GM12878 (cell line): Measurements from ENCODE around the gene LYPD6. TPM values are rescaled to one million over a fixed set of nuclear protein-coding genes. Genes with fewer than 3 reads are reported as not detected.

Source experiments
- ATAC-seq: fragments of 200-7000 bp; cut with Tn5 transposase; 3 replicates; pipeline ENCODE4 v1.9.1; 2020; ENCODE audit warnings: mild to moderate bottlenecking, moderate library complexity
- BruUV-seq: library from RNA; stranded (reverse); fragments of 400-500 nt; replicated peaks from 2 replicates; lab custom pipeline; 2021; lab: Mats Ljungman, UMichigan
- CTCF ChIA-PET: fragments of 300-600 bp; sonication (Branson Sonifier 250); formaldehyde crosslinking; extraction: SDS; loops from one replicate; lab custom pipeline; 2021; ENCODE audit warnings: inconsistent platforms; lab: Yijun Ruan, JAX
- POLR2A ChIA-PET: fragments of 350-600 bp; formaldehyde crosslinking; extraction: SDS; loops from one replicate; lab custom pipeline; 2021; ENCODE audit warnings: inconsistent platforms; lab: Charles Lee
- RAD21 ChIA-PET: fragments of 300-600 bp; sonication (Branson Sonifier 250); formaldehyde crosslinking; loops from one replicate; lab custom pipeline; 2023; ENCODE audit warnings: antibody characterized with exemption; ENCODE audit not compliant: unreplicated experiment; lab: Charles Lee
- SMC1A ChIA-PET: fragments of 300-600 bp; sonication (Branson Sonifier 250); formaldehyde crosslinking; loops from one replicate; lab custom pipeline; 2023; ENCODE audit not compliant: unreplicated experiment, uncharacterized antibody; lab: Charles Lee
- DNase-seq: peaks from one replicate; pipeline ENCODE4 v3.0.0-alpha.2; 2011; ENCODE audit warnings: low read depth, low spot score
- FAIRE-seq: peaks from 3 replicates; lab custom pipeline; 2011; peaks lifted over from hg19 to GRCh38; lab: Jason Lieb, UNC
- H2AFZ ChIP-seq: 2 replicates; pipeline ENCODE4 v1.6.0; 2011; ENCODE audit warnings: low read depth, low read length, control low read depth; ENCODE audit not compliant: control insufficient read depth
- H3K27ac ChIP-seq: 2 replicates; pipeline ENCODE4 v1.5.1; 2011; ENCODE audit warnings: control low read depth; ENCODE audit not compliant: control insufficient read depth, insufficient read depth
- H3K27me3 ChIP-seq, 2 experiments: replicated peaks in 1 of 2; 2 replicates each; pipeline versions ENCODE4 v1.6.0 to v1.6.1; 2011; ENCODE audit warnings: low read length in 1 of 2; ENCODE audit not compliant: control insufficient read depth in 2 of 2, insufficient read depth in 2 of 2
- H3K36me3 ChIP-seq, 2 experiments: 2 replicates each; pipeline ENCODE4 v1.5.1; 2011; ENCODE audit warnings: low read length in 1 of 2; ENCODE audit not compliant: control insufficient read depth in 2 of 2, insufficient read depth in 2 of 2
- H3K4me1 ChIP-seq: 2 replicates; pipeline ENCODE4 v1.6.1; 2011; ENCODE audit warnings: mild to moderate bottlenecking, low read length, moderate library complexity, mixed read lengths; ENCODE audit not compliant: control insufficient read depth, insufficient read depth
- H3K4me2 ChIP-seq: 2 replicates; pipeline ENCODE4 v1.6.0; 2011; ENCODE audit warnings: control low read depth; ENCODE audit not compliant: control insufficient read depth, insufficient read depth
- H3K4me3 ChIP-seq: fragments of 200-600 bp; sonication (generic); 2 replicates; pipeline ENCODE4 v1.5.1; 2016
- H3K79me2 ChIP-seq: 2 replicates; pipeline ENCODE4 v1.6.0; 2011; ENCODE audit warnings: low read length; ENCODE audit not compliant: control insufficient read depth, insufficient read depth
- H3K9ac ChIP-seq: 2 replicates; pipeline ENCODE4 v1.8.0; 2011; ENCODE audit warnings: low read length, control low read depth, mixed read lengths; ENCODE audit not compliant: control insufficient read depth, insufficient read depth
- H3K9me3 ChIP-seq: replicated peaks from 3 replicates; pipeline ENCODE4 v1.5.1; 2011; ENCODE audit warnings: mild to moderate bottlenecking, low read length; ENCODE audit not compliant: control insufficient read depth, insufficient read depth
- H4K20me1 ChIP-seq: 2 replicates; pipeline ENCODE4 v1.6.0; 2011; ENCODE audit not compliant: control insufficient read depth, insufficient read depth
- CHD2 ChIP-seq: IDR thresholded peaks from 2 replicates; pipeline ENCODE4 v1.6.1; 2011; ENCODE audit warnings: low read depth, low read length, improper control_type of control experiment, borderline replicate concordance
- JUNB ChIP-seq: IDR thresholded peaks from 2 replicates; pipeline ENCODE4 v1.6.1; 2016; ENCODE audit warnings: antibody characterized with exemption, mild to moderate bottlenecking
- NR2C2 ChIP-seq: IDR thresholded peaks from 2 replicates; pipeline ENCODE4 v1.6.1; 2011; ENCODE audit warnings: borderline replicate concordance, low read depth; ENCODE audit not compliant: control insufficient read depth, insufficient read length
- SP1 ChIP-seq: IDR thresholded peaks from one replicate; pipeline ENCODE4 v1.6.1; 2011; ENCODE audit warnings: low read depth, low read length
- SUPT20H ChIP-seq: IDR thresholded peaks from 2 replicates; pipeline ENCODE4 v1.6.1; 2011; ENCODE audit warnings: low read depth, mild to moderate bottlenecking, low read length, moderate library complexity, borderline replicate concordance; ENCODE audit not compliant: control insufficient read depth
- ZNF274 ChIP-seq: IDR thresholded peaks from one replicate; pipeline ENCODE4 v1.8.0; 2011; ENCODE audit not compliant: insufficient read length, insufficient read depth
- WGBS: methylation state at CpG from one replicate; pipeline ENCODE4 v1.1.6; 2016; ENCODE audit warnings: low lambda C conversion rate; ENCODE audit not compliant: insufficient replicate concordance, insufficient coverage; ENCODE audit errors: missing lambda C conversion rate; 5-methylcytosine and 5-hydroxymethylcytosine counted together
- in situ Hi-C: fragments of 300-500 bp; cut with MboI; formaldehyde crosslinking; loops from 9 replicates; pipeline ENCODE4 v1.14.3; 2018; ENCODE audit warnings: mixed read lengths
- intact Hi-C: fragments of 100-400 bp; cut with micrococcal nuclease; formaldehyde crosslinking; loops from one replicate; pipeline ENCODE4 v1.14.2; 2022; ENCODE audit not compliant: unreplicated experiment
- polyA plus RNA-seq, 11 experiments: library from polyadenylated mRNA; depleted of rRNA in 4 of 11; unstranded in 6 of 11; stranded (reverse) in 5 of 11; fragments of >200 nt; fragmentation: Nextera tagmentation in 4 of 11; fragmentation: Illumina TruSeq in 1 of 11; extraction: Ambion mirVana in 4 of 11; extraction: Trizol in 1 of 11; gene quantifications; 1 replicate in 1 of 11; 2 replicates in 10 of 11; pipeline versions ENCODE4 v1.2.1 to v1.2.3, GENCODE V29; 2011 to 2016; ENCODE audit warnings: inconsistent platforms in 2 of 11, missing spikeins in 2 of 11, low read depth in 1 of 11
- total RNA-seq, 4 experiments: library from RNA; depleted of rRNA in 3 of 4; stranded (reverse); fragments of >200 nt in 3 of 4; fragmentation: Illumina TruSeq in 1 of 4; extraction: Trizol in 1 of 4; gene quantifications; 2 replicates each; pipeline versions ENCODE4 v1.2.1 to v1.2.3, GENCODE V29; 2013 to 2021
- TF ChIP-seq, protein P1 (sequence below): fragments of 450-650 bp; IDR thresholded peaks from 2 replicates; pipeline ENCODE4 v1.6.1; 2018; ENCODE audit warnings: borderline replicate concordance, mild to moderate bottlenecking; ENCODE audit not compliant: partially characterized antibody
- TF ChIP-seq, protein P2 (sequence below): IDR thresholded peaks from 2 replicates; pipeline ENCODE4 v1.6.1; 2011; ENCODE audit warnings: borderline replicate concordance, low read depth, mild to moderate bottlenecking, moderate library complexity, low read length; ENCODE audit not compliant: insufficient read depth, poor library complexity, severe bottlenecking

LYPD6 gene
- total and polyA plus RNA-seq, 10 of the 15 experiments (the other 5 are each of a cell fraction or from before 2014, with no cell fraction given) = not detected

DNA sequence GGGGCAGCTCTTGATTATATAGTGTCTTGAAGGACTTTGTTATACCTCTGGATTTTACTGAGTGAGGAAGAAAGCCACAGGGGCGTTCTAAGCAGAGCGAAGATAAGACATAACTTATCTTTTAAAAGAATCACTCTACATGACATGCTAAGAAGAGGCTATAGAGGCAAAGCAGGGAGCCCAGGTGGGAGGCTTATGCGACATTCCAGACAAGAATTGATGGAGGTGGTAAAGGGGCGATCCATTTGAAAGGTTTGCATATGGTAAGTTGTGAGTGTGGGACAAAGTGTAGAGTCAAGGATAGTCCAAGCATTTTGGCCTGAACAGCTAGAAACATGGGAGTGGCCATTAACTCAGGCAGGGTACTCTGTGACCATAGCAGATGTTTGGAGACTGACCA, 49.8 kb downstream of the LYPD6 start (continued):
- TF ChIP-seq, protein P1, sequence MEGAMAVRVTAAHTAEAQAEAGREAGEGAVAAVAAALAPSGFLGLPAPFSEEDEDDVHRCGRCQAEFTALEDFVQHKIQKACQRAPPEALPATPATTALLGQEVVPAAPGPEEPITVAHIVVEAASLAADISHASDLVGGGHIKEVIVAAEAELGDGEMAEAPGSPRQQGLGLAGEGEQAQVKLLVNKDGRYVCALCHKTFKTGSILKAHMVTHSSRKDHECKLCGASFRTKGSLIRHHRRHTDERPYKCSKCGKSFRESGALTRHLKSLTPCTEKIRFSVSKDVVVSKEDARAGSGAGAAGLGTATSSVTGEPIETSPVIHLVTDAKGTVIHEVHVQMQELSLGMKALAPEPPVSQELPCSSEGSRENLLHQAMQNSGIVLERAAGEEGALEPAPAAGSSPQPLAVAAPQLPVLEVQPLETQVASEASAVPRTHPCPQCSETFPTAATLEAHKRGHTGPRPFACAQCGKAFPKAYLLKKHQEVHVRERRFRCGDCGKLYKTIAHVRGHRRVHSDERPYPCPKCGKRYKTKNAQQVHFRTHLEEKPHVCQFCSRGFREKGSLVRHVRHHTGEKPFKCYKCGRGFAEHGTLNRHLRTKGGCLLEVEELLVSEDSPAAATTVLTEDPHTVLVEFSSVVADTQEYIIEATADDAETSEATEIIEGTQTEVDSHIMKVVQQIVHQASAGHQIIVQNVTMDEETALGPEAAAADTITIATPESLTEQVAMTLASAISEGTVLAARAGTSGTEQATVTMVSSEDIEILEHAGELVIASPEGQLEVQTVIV = no peak
- no peak for TF ChIP-seq SUPT20H
- TF ChIP-seq ZNF274 = no peak
- no peak for TF ChIP-seq NR2C2

DNA sequence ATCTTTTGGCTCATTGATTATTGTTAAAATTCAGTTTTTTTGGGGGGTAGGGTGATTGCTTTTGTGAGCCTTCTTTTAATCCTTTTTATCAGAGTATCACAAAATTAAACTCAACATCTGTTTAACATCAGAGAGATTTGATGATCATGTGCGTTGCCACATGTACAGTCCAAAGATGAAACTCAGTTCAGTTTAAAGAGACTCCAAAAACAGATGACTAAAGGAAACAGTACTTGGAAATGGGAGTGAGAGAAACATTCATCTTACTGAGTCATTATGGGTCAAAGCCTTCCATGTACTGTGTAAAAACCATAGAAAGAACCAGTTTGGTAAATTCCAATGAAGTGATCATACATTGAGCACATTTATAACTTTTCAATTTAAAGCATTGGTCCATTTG, 53.0 kb downstream of the LYPD6 start:
- no peak for DNase-seq
- Histone ChIP-seq H3K27ac (no peak overlapping the region), H2AFZ (no peak overlapping the region), H3K9me3 (no peaks in the 10 kb centered on the region), H3K4me2 (no peak overlapping the region), H3K36me3 (no peaks in the 10 kb centered on the region), H3K9ac (no peak overlapping the region), H3K27me3 (no peaks in the 10 kb centered on the region), H4K20me1 (no peaks in the 10 kb centered on the region), H3K79me2 (no peaks in the 10 kb centered on the region), H3K4me3 (no peak overlapping the region), H3K4me1 (no peaks in the 10 kb centered on the region)
- 0% methylated on average over 1 of the region's 1 CpG for WGBS
- TF ChIP-seq JUNB (no peak), SP1 (no peak), CHD2 (no peak)
- TF ChIP-seq, protein P2, sequence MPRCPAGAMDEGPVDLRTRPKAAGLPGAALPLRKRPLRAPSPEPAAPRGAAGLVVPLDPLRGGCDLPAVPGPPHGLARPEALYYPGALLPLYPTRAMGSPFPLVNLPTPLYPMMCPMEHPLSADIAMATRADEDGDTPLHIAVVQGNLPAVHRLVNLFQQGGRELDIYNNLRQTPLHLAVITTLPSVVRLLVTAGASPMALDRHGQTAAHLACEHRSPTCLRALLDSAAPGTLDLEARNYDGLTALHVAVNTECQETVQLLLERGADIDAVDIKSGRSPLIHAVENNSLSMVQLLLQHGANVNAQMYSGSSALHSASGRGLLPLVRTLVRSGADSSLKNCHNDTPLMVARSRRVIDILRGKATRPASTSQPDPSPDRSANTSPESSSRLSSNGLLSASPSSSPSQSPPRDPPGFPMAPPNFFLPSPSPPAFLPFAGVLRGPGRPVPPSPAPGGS = no peak
- POLR2A ChIA-PET = no interaction called here
- CTCF ChIA-PET = no interaction called here
- intact Hi-C loops = loop anchor here (5.0 kb wide), 1 partner anchor 49 kb away; no protein-coding TSS in a partner anchor
- BruUV-seq = no TSS peak
- RAD21 ChIA-PET = no interaction called here
- no peak for FAIRE-seq
- ATAC-seq = no peak
- SMC1A ChIA-PET = no interaction called here
- in situ Hi-C loops = no loop called here
